Measurements from ENCODE around the gene RAET1E.
"Not testable (repeated sequence)": the region's sequence is repeated elsewhere in the genome, so short reads cannot be mapped to it uniquely, and the experiment has no call there.

Gene RAET1E

DNA sequence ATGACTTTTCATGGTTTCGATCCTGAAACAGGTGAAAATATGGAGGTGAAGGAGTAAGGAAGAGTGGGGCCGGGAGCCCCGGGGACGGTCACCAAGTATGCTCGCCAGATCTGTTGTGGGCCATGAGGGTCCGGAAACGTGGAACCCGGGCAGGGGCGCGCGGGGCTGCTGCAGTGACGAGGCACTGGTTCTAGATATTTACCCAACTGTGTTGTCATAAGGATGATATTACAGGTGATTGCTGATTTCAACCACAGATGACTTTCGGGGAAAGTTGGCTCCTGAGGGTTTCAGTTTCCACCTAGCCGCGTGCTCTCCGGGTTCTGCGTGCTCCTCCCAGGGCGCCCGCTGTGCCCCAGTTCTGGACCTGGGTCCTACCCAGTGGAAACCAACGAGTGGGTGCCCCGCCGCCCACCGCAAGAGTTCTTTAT is 12.8 kb upstream of the RAET1E start:
- DNase-seq (ENCODE audit: low spot score) (no peak), FAIRE-seq (no peak)

GRCh38 chr6:149909701-149910470 is 12.0 kb upstream of the RAET1E start:
- FAIRE-seq (no peak), DNase-seq (ENCODE audit: low spot score) (no peak)

GRCh38 chr6:149908480-149908879 is 10.6 kb upstream of the RAET1E start:
- FAIRE-seq; DNase-seq (ENCODE audit: low spot score): not testable (repeated sequence)

- FAIRE-seq (no peak), DNase-seq (ENCODE audit: low spot score) (no peak)
Observed at GRCh38 chr6:149907317-149907716, 9.4 kb upstream of the RAET1E start.

DNA sequence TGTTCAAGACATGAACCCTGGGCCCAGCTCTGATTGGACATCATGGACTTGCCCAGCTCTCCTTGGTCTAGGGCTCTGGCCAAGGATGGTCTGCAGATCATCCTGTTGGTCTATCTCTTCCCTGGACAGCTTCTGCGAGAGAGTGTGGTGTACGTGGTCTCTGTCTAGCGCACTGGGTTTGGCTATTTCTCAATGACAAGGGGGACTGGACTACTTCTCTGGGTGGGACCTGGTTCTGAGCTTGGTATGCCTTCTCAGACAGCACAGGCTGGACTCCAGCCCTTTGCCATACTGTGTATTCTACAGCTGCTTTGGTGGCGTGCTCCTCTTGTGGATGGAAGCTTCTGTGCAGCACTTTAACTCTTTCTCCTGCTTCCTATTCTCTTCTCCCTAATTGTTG is 8.5 kb upstream of the RAET1E start:
- no peak for DNase-seq (ENCODE audit: low spot score)
- FAIRE-seq: no peak

GRCh38 chr6:149905911-149906371 is 8.0 kb upstream of the RAET1E start:
- no peak for FAIRE-seq
- no peak for DNase-seq (ENCODE audit: low spot score)

- FAIRE-seq: no peak
- DNase-seq (ENCODE audit: low spot score): no peak
Observed at GRCh38 chr6:149905371-149905910, 7.5 kb upstream of the RAET1E start.

DNA sequence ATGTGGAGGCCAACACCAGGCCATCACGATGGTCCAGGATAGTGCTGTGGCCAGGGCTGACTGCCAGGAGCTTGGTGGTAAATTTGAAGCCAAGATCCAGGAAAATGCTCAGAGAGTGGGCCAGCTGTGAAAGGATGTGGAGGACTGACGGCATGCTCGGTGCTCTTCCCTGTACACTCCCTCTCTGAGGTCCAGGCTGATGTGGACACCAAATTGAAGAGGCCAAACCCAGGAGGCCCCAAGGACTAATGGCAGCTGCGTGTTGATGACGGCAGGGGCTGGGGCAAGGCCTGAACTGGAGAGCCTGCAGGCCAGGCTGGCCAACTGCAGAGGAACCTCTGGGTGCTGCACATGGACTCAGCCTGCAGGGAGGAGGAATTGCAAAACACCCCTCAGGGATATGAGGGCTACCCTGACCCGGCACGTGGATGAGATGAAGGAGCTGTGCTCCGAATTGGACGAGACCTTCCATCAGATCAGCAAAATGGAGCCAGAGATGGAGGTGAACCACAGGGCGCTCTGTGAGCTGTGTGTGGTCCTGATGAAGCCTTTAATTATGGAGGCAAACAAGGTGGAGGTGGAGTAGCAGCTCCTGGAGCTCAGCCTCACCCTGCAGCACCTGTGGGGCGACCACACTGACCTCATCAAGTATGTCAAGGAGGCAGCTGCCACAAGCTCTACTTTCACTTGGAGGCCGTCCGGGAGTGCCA is 6.9 kb upstream of the RAET1E start:
- FAIRE-seq: no peak
- DNase-seq (ENCODE audit: low spot score): no peak

- FAIRE-seq (no peak), DNase-seq (ENCODE audit: low spot score) (no peak)
Observed at GRCh38 chr6:149903938-149904611, 6.2 kb upstream of the RAET1E start.

GRCh38 chr6:149901444-149902140 is 3.7 kb upstream of the RAET1E start:
- FAIRE-seq: no peak
- no peak for DNase-seq (ENCODE audit: low spot score)

GRCh38 chr6:149900620-149901443 is 2.9 kb upstream of the RAET1E start:
- FAIRE-seq (no peak), DNase-seq (ENCODE audit: low spot score) (no peak)

DNA sequence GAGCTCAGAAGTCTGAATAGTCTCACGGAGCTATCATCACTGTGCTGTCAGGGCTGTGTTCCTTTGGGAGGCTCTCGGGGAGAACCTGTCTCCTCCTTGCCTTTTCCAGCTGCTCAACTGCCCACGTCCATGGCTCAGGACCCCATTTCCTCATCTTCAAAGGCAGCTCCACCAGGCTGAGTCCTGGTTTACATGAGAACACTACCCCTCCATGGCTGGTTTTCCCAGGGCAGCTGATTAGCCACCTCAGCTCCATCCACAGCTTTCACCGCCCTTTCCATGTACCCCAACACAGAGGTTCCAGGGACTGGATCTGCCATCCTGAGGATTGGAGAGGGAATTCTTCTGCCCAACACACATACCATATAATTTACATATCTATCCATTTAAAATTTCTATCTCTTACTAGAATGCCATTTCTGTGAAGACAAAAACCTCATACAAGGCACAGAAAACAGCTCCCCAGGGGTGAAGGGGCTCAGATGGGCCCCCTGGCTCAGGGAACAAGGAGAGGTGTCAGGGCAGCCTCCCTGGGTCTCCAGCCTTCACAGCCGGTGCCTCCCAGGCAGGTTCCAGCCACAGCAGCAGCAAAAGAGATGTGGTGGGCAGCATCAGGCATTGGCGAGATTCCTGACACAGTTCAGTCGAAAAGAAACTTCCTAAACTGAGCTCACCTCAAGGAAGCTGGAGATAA is 2.2 kb upstream of the RAET1E start:
- FAIRE-seq (no peak), DNase-seq (ENCODE audit: low spot score) (no peak)

DNA sequence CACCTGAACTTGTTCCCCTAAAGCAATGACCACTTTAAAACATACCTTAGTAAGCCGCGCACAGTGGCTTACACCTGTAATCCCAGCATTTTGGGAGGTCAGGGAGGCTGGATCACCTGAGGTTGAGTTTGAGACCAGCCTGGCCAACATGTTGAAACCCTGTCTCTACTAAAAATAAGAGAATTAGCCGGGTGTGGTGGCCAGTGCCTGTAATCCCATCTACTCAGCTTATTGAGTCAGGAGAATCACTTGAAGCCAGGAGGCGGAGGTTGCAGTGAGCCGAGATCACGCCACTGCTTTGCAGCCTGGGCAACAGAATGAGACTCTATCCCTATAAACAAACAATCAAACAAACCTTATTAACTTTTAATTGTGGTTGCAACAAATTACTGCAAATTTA is 1.6 kb upstream of the RAET1E start:
- FAIRE-seq (no peak), DNase-seq (ENCODE audit: low spot score) (no peak)

DNA sequence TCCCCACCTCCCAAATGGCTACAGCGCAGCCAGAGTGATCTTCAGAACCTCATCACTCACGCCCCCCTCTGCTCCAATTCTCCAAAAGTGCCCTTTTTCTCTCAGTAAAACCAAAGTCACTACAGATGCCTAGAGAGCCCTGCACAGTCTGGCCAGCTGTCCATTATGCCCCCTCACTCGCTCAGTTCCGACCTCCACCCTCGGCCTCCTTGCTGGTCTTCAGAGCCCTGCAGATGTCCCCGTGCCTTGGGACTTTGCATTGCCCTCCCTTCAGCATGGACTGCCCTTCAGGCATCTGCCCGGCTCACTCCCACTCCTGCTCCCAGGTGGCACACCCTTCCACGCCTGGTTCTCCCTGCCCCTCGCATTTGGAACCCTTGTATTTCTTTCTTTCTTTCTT is 1.1 kb upstream of the RAET1E start:
- DNase-seq (ENCODE audit: low spot score) (no peak), FAIRE-seq (no peak)

GRCh38 chr6:149897015-149897697 is 757 bp downstream of the RAET1E start:
- peak; percentile 83 for DNase-seq (ENCODE audit: low spot score)
- no peak for FAIRE-seq

DNA sequence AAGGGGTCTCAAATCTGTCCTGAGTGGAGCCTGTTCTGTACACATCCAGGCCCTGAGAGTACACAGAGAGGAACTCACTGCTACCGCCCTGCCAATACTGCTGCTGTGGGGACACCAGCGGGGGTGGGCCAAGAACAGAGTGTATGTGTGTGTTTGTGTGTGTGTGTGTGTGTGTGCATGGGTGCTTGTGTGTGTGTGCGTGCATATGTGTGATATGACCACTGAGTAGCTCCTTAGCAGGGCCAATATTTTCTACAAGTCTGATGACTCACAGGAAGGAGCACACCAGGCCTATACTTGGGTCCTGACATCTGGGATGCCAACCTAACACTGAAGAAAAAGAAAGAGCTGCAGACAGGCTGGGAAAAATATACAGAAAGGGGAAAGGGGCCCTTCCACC is 1.4 kb downstream of the RAET1E start:
- peak; percentile 9 for FAIRE-seq
- DNase-seq (ENCODE audit: low spot score): peak; percentile 48

DNA sequence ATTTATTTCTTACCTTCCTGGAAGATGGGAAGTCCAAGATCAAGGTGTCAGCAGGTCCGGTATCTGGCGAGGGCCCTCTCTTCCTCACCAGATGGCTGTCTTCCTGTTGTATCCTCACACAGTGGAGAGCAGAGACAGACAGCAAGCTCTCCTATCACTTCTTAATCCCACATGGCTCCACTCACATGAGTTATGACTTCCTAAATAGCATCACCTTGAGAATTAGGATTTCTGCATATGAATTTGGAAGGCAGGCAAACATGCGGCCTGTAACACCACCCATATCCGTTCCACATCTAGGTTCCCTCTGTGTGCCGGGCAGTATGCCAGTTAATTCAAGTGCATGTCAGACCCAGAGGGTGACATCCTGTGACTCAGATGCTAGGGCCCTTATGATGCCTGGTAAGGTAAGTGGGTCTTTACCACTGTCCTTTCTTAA is 2.1 kb downstream of the RAET1E start:
- DNase-seq (ENCODE audit: low spot score): peak; percentile 72
- FAIRE-seq: no peak

DNA sequence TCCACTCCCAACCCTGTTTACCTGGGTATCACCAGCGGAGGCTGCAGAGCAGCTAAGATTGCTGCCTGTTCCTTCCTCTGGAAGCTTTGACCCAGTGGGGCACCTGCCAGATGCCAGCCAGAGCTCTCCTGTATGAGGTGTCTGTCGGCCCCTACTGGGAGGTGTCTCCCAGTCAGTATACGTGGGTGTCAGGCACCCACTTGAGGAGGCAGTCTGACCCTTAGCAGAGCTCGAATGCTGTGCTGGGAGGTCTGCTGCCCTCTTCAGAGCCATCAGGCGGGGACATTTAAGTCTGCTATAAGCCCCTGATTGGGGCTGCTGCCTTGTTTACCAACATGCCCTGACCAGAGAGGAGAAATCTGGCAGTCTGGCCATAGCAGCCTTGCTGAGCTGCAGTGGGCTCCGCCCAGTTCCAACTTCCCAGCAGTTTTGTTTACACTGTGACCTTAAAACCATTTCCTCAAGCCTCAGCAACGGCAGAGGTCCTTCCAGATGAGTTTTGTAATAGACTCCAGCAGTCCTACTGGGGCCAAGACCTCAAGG is 2.8 kb downstream of the RAET1E start:
- FAIRE-seq: no peak
- DNase-seq (ENCODE audit: low spot score): no peak

DNA sequence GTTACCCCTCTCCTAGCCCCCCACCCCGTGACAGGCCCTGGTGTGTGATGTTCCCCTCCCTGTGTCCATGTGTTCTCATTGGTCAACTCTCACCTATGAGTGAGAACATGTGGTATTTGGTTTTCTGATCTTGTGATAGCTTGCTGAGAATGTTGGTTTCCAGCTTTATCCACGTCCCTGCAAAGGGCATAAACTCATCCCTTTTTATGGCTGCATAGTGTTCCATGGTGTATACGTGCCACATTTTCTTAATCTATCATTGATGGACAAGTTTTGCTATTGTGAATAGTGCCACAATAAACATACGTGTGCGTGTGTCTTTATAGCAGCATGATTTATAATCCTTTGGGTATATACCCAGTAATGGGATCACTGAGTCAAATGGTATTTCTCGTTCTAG is 6.0 kb downstream of the RAET1E start:
- DNase-seq (ENCODE audit: low spot score); FAIRE-seq: not testable (repeated sequence)

All from urothelium cell line (cell line).